ENCODE data around the gene GPR153. TPM values are rescaled to one million over a fixed set of nuclear protein-coding genes. Genes with fewer than 3 reads are reported as not detected.

Gene GPR153
- total RNA-seq, 3 donors from 2014 or later (not counting 1 experiment from before 2014, with no cell fraction given), result 8.5 to 9.7 (median 8.7) TPM

GRCh38 chr1:6279613-6280383 lies 18.9 kb upstream of the GPR153 start:
- Histone ChIP-seq H3K36me3 (ENCODE audit: control insufficient read depth, insufficient read depth, low read length) (no peaks in the 10 kb centered on the region), H3K4me1 (ENCODE audit: control insufficient read depth, insufficient read depth, low read length) (no peaks in the 10 kb centered on the region), H3K4me3 (ENCODE audit: low read length) (no peak overlapping the region), H3K27me3 (ENCODE audit: control insufficient read depth, insufficient read depth, low read length) (no peaks in the 10 kb centered on the region), H3K27ac (ENCODE audit: low read length) (no peak overlapping the region), H3K9me3 (ENCODE audit: control insufficient read depth, insufficient read depth, low read length) (no peaks in the 10 kb centered on the region)
- ATAC-seq (no peak), DNase-seq (no peak)
- no peak for TF ChIP-seq CTCF (IDR thresholded peaks at IDR 0.05)
- H3K27me3 Mint-ChIP-seq (ENCODE audit: low read depth in 2 of 2), result no peaks in the 10 kb centered on the region
- H3K4me3 Mint-ChIP-seq, result no peak overlapping the region
- H3K36me3 Mint-ChIP-seq, result no peaks in the 10 kb centered on the region
- intact Hi-C loops (cut with micrococcal nuclease), result no loop called here
- no peak overlapping the region for H3K27ac Mint-ChIP-seq
- H3K9me3 Mint-ChIP-seq, result no peaks in the 10 kb centered on the region
- WGBS (ENCODE audit: insufficient coverage), result 96% methylated on average over 31 of the region's 31 CpGs
- H3K4me1 Mint-ChIP-seq, result peaks cover 0 to 5% of the 10 kb centered on the region in 2 donors

GRCh38 chr1:6279066-6279465 lies 18.2 kb upstream of the GPR153 start:
- no peak for TF ChIP-seq CTCF (IDR thresholded peaks at IDR 0.05)
- DNase-seq, result no peak
- Histone ChIP-seq H3K36me3 (ENCODE audit: control insufficient read depth, insufficient read depth, low read length) (no peaks in the 10 kb centered on the region), H3K27ac (ENCODE audit: low read length) (no peak overlapping the region), H3K4me1 (ENCODE audit: control insufficient read depth, insufficient read depth, low read length) (no peaks in the 10 kb centered on the region), H3K9me3 (ENCODE audit: control insufficient read depth, insufficient read depth, low read length) (no peaks in the 10 kb centered on the region), H3K4me3 (ENCODE audit: low read length) (no peak overlapping the region), H3K27me3 (ENCODE audit: control insufficient read depth, insufficient read depth, low read length) (no peaks in the 10 kb centered on the region)
- Mint-ChIP-seq H3K27ac (peak overlapping the region in 1 of 2 donors; percentile 43), H3K36me3 (no peaks in the 10 kb centered on the region), H3K27me3 (ENCODE audit: low read depth in 2 of 2) (no peaks in the 10 kb centered on the region), H3K9me3 (no peaks in the 10 kb centered on the region), H3K4me3 (no peak overlapping the region), H3K4me1 (peaks cover 0 to 5% of the 10 kb centered on the region in 2 donors)
- no peak for ATAC-seq
- intact Hi-C loops (cut with micrococcal nuclease), result no loop called here
- 96% methylated on average over 10 of the region's 10 CpGs for WGBS (ENCODE audit: insufficient coverage)

- H3K27me3 ChIP-seq (ENCODE audit: control insufficient read depth, insufficient read depth, low read length), result no peaks in the 10 kb centered on the region
- Mint-ChIP-seq H3K9me3 (no peaks in the 10 kb centered on the region), H3K4me3 (no peak overlapping the region), H3K4me1 (peaks cover 0 to 5% of the 10 kb centered on the region in 2 donors), H3K27ac (peak overlapping the region in 1 of 2 donors; percentile 43), H3K36me3 (no peaks in the 10 kb centered on the region), H3K27me3 (ENCODE audit: low read depth in 2 of 2) (no peaks in the 10 kb centered on the region)
- H3K9me3 ChIP-seq (ENCODE audit: control insufficient read depth, insufficient read depth, low read length), result no peaks in the 10 kb centered on the region
- ATAC-seq (no peak), DNase-seq (no peak)
- no peaks in the 10 kb centered on the region for H3K36me3 ChIP-seq (ENCODE audit: control insufficient read depth, insufficient read depth, low read length)
- H3K4me1 ChIP-seq (ENCODE audit: control insufficient read depth, insufficient read depth, low read length), result no peaks in the 10 kb centered on the region
- H3K4me3 ChIP-seq (ENCODE audit: low read length), result no peak overlapping the region
- no peak for TF ChIP-seq CTCF (IDR thresholded peaks at IDR 0.05)
- intact Hi-C loops (cut with micrococcal nuclease), result no loop called here
- no peak overlapping the region for H3K27ac ChIP-seq (ENCODE audit: low read length)
- WGBS (ENCODE audit: insufficient coverage), result 94% methylated on average over 9 of the region's 9 CpGs
Measured at GRCh38 chr1:6278263-6278662, 17.4 kb upstream of the GPR153 start.
